Panc1 (cell line): Measurements from ENCODE around the gene GRK3.

Experiments
- POLR2AphosphoS5 ChIP-seq: IDR thresholded peaks from 2 replicates; pipeline ENCODE4 v1.6.1; 2012; ENCODE audit warnings: mild to moderate bottlenecking, low read depth, low read length, moderate library complexity
- REST ChIP-seq, 2 experiments: IDR thresholded peaks; 2 replicates each; pipeline ENCODE4 v1.6.1; 2011 to 2012; ENCODE audit warnings: low read depth in 2 of 2, control low read depth in 1 of 2, low read length in 1 of 2, mild to moderate bottlenecking in 1 of 2, moderate library complexity in 1 of 2; ENCODE audit not compliant: insufficient read depth in 1 of 2
- SIN3A ChIP-seq: IDR thresholded peaks from 2 replicates; pipeline ENCODE4 v1.6.1; 2012; ENCODE audit warnings: low read depth, mild to moderate bottlenecking, low read length, moderate library complexity, borderline replicate concordance; ENCODE audit not compliant: insufficient read depth
- TCF7L2 ChIP-seq: IDR thresholded peaks from 2 replicates; pipeline ENCODE4 v1.6.1; 2011; ENCODE audit warnings: mild to moderate bottlenecking, low read depth, low read length, inconsistent platforms
- TF ChIP-seq, protein P1 (sequence below): fragments of 450-650 bp; IDR thresholded peaks from 2 replicates; pipeline ENCODE4 v1.5.1; 2017; ENCODE audit warnings: mild to moderate bottlenecking

GRCh38 chr22:25714070-25714469 is 149.6 kb downstream of the GRK3 start:
- TF ChIP-seq, protein P1, sequence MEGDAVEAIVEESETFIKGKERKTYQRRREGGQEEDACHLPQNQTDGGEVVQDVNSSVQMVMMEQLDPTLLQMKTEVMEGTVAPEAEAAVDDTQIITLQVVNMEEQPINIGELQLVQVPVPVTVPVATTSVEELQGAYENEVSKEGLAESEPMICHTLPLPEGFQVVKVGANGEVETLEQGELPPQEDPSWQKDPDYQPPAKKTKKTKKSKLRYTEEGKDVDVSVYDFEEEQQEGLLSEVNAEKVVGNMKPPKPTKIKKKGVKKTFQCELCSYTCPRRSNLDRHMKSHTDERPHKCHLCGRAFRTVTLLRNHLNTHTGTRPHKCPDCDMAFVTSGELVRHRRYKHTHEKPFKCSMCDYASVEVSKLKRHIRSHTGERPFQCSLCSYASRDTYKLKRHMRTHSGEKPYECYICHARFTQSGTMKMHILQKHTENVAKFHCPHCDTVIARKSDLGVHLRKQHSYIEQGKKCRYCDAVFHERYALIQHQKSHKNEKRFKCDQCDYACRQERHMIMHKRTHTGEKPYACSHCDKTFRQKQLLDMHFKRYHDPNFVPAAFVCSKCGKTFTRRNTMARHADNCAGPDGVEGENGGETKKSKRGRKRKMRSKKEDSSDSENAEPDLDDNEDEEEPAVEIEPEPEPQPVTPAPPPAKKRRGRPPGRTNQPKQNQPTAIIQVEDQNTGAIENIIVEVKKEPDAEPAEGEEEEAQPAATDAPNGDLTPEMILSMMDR, result no peak
- no peak for TF ChIP-seq TCF7L2
- TF ChIP-seq REST (IDR thresholded peaks at IDR 0.05; ENCODE audit: insufficient read depth in 1 of 2, low read depth in 2 of 2, low read length in 1 of 2), result no peak
- no peak for TF ChIP-seq POLR2AphosphoS5
- no peak for TF ChIP-seq SIN3A
